ENCODE measurements around the gene THOC7.

Gene THOC7

DNA sequence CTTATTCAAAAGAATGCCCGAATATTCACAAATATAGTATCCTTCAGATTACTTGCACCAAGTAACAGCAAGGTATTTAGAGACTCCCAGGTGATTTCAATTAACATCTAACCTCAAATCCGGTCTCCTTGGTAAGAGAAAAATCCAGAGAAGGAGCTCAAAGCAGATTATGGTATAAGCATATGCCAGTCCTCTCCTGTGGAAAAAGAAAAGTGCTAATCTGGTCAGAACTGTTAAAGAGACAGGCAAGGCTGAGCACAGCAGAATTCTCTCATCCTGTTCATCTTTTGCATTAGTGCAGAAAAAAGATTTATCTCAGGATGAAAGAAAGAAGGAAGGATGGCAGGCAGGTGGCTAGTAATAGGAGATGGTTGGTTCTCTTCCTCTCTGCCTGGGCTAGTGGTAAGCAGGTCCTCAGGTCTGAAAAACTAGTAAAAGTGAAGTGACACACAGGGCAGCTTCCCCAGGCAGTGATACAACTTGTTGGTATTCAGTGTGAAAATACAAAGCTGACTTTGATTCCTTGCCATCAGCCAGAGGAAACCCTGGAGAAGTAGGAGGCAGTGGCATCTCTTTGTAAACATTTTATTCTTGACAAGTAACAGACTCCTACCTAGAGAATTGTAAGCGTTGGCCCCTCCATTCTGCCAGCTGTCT is 14.3 kb upstream of the THOC7 start:
- no peak for DNase-seq
- peaks cover 84% of the 10 kb centered on the region for H3K79me2 ChIP-seq (ENCODE audit: low read length)

GRCh38 chr3:63876260-63876659 is 12.7 kb upstream of the THOC7 start:
- H3K27me3 ChIP-seq (replicated peaks; ENCODE audit: insufficient read depth, low read length), result no peaks in the 10 kb centered on the region
- no peak overlapping the region for H3K4me2 ChIP-seq (ENCODE audit: low read depth, low read length)
- no peaks in the 10 kb centered on the region for H3K36me3 ChIP-seq (replicated peaks; ENCODE audit: insufficient read depth, low read length)
- no peaks in the 10 kb centered on the region for H3K9me2 ChIP-seq (replicated peaks; ENCODE audit: insufficient read depth, low read length)
- no peak for TF ChIP-seq EZH2 (optimal IDR thresholded peaks at IDR 0.05; ENCODE audit: low read depth, low read length)
- no peak for TF ChIP-seq EZH2phosphoT487 (IDR thresholded peaks at IDR 0.05; ENCODE audit: low read length)
- no peak for TF ChIP-seq CTCF (IDR thresholded peaks at IDR 0.05; ENCODE audit: low read length)
- H3K4me3 ChIP-seq (ENCODE audit: low read length), result no peak overlapping the region
- no peak overlapping the region for H3K27ac ChIP-seq (ENCODE audit: low read length)
- H4K20me1 ChIP-seq (ENCODE audit: insufficient read depth, low read length), result no peaks in the 10 kb centered on the region
- H3F3A ChIP-seq (ENCODE audit: insufficient read depth, low read length), result peaks cover 18% of the 10 kb centered on the region
- no peak overlapping the region for H2AFZ ChIP-seq (ENCODE audit: low read length)
- peaks cover 26% of the 10 kb centered on the region for H3K4me1 ChIP-seq (ENCODE audit: low read length)
- DNase-seq, result no peak
- peaks cover 85% of the 10 kb centered on the region for H3K79me2 ChIP-seq (ENCODE audit: low read length)
- H3K9me3 ChIP-seq (replicated peaks; ENCODE audit: insufficient read depth, low read length), result no peaks in the 10 kb centered on the region
- no peak overlapping the region for H3K9ac ChIP-seq (ENCODE audit: low read length)

More for the DNA sequence above, 14.3 kb upstream of the THOC7 start:
- Histone ChIP-seq H4K20me1 (ENCODE audit: insufficient read depth, low read length) (no peaks in the 10 kb centered on the region), H3K36me3 (replicated peaks; ENCODE audit: insufficient read depth, low read length) (no peaks in the 10 kb centered on the region), H2AFZ (ENCODE audit: low read length) (no peak overlapping the region), H3K9me2 (replicated peaks; ENCODE audit: insufficient read depth, low read length) (no peaks in the 10 kb centered on the region), H3K27me3 (replicated peaks; ENCODE audit: insufficient read depth, low read length) (no peaks in the 10 kb centered on the region), H3K4me3 (ENCODE audit: low read length) (no peak overlapping the region), H3F3A (ENCODE audit: insufficient read depth, low read length) (peaks cover 18% of the 10 kb centered on the region), H3K27ac (ENCODE audit: low read length) (peak overlapping the region; percentile 34; the same call in 1 of the 2 replicates), H3K9ac (ENCODE audit: low read length) (no peak overlapping the region), H3K4me2 (ENCODE audit: low read depth, low read length) (peak overlapping the region; percentile 68), H3K4me1 (ENCODE audit: low read length) (peaks cover 24% of the 10 kb centered on the region), H3K9me3 (replicated peaks; ENCODE audit: insufficient read depth, low read length) (no peaks in the 10 kb centered on the region)
- TF ChIP-seq CTCF (IDR thresholded peaks at IDR 0.05; ENCODE audit: low read length) (no peak), EZH2phosphoT487 (IDR thresholded peaks at IDR 0.05; ENCODE audit: low read length) (no peak), EZH2 (optimal IDR thresholded peaks at IDR 0.05; ENCODE audit: low read depth, low read length) (no peak)

DNA sequence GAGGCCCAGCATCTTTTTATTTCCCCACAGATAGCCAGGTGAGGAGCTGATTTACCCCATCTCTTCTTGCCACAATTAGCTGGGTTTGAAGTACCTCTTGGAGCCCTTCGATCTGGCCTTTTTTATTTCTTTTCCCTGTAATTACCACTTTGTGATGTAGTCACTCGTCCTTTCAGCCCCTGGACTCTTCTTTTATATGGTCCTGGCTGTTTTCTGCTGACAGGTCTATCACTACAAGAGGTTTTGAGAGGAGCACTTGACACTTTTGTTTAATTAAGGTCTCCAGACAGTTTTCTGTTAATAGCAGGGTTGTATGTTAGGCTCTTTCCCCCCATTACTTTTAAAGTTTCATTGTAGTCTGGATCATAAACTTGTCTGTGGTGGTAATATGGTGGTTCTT is 11.9 kb upstream of the THOC7 start:
- no peak for DNase-seq
- no peaks in the 10 kb centered on the region for H3K9me3 ChIP-seq (replicated peaks; ENCODE audit: insufficient read depth, low read length)
- H3K4me1 ChIP-seq (ENCODE audit: low read length), result peaks cover 26% of the 10 kb centered on the region
- H3K9ac ChIP-seq (ENCODE audit: low read length), result no peak overlapping the region
- H4K20me1 ChIP-seq (ENCODE audit: insufficient read depth, low read length), result no peaks in the 10 kb centered on the region
- H3F3A ChIP-seq (ENCODE audit: insufficient read depth, low read length), result peaks cover 18% of the 10 kb centered on the region
- peaks cover 85% of the 10 kb centered on the region for H3K79me2 ChIP-seq (ENCODE audit: low read length)
- H3K4me3 ChIP-seq (ENCODE audit: low read length), result no peak overlapping the region
- H3K4me2 ChIP-seq (ENCODE audit: low read depth, low read length), result no peak overlapping the region
- H3K27me3 ChIP-seq (replicated peaks; ENCODE audit: insufficient read depth, low read length), result no peaks in the 10 kb centered on the region
- no peak overlapping the region for H3K27ac ChIP-seq (ENCODE audit: low read length)
- no peaks in the 10 kb centered on the region for H3K36me3 ChIP-seq (replicated peaks; ENCODE audit: insufficient read depth, low read length)
- H2AFZ ChIP-seq (ENCODE audit: low read length), result no peak overlapping the region
- no peaks in the 10 kb centered on the region for H3K9me2 ChIP-seq (replicated peaks; ENCODE audit: insufficient read depth, low read length)
- TF ChIP-seq EZH2phosphoT487 (IDR thresholded peaks at IDR 0.05; ENCODE audit: low read length) (no peak), CTCF (IDR thresholded peaks at IDR 0.05; ENCODE audit: low read length) (no peak), EZH2 (optimal IDR thresholded peaks at IDR 0.05; ENCODE audit: low read depth, low read length) (no peak)

Data from MM.1S (cell line).